ENCODE measurements around the gene NECAP2. TPM values are rescaled to one million over a fixed set of nuclear protein-coding genes. Genes with fewer than 3 reads are reported as not detected.
"Not testable (repeated sequence)": the region's sequence is repeated elsewhere in the genome, so short reads cannot be mapped to it uniquely, and the experiment has no call there.

The NECAP2 gene
- total and polyA plus RNA-seq, 2 donors (not counting 3 experiments of a cell fraction or from before 2014, with no cell fraction given): 101 to 148 TPM

DNA sequence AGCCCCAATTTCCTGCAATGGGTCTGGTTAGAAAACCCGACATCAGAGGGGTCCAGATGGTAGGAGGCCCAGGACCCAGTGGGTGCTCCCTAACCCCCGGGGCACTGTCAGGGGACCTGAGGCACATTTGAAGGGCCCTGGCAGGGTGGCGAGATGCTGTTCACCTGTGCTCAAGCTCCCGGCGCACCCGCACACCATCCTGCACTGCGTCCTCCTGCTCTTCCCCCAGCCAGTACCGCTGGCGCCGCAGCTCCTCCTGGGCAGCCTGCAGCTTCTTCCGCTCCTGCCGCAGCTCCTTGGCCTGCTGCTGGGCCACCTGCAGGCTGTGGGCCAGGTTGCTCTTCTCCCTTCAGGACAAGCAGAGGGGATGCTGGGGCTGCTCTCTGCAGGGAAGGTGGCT is 37.6 kb downstream of the NECAP2 start:
- no peak for FAIRE-seq
- TF ChIP-seq JUN (IDR thresholded peaks at IDR 0.05; ENCODE audit: borderline replicate concordance, insufficient read depth, insufficient read length, low read depth) (no peak), POLR2AphosphoS5 (IDR thresholded peaks at IDR 0.05; ENCODE audit: insufficient read depth, low read depth, low read length) (no peak), MYC (IDR thresholded peaks at IDR 0.05; ENCODE audit: low read depth, low read length) (no peak), FOS (IDR thresholded peaks at IDR 0.05; ENCODE audit: borderline replicate concordance, insufficient read depth, low read length) (no peak), EZH2 (IDR thresholded peaks at IDR 0.05; ENCODE audit: borderline replicate concordance, low read depth, low read length, severe bottlenecking) (no peak)
- TF ChIP-seq, protein P1, sequence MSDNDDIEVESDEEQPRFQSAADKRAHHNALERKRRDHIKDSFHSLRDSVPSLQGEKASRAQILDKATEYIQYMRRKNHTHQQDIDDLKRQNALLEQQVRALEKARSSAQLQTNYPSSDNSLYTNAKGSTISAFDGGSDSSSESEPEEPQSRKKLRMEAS (IDR thresholded peaks at IDR 0.05; ENCODE audit: insufficient read depth, insufficient read length): no peak
- TF ChIP-seq, protein P2, sequence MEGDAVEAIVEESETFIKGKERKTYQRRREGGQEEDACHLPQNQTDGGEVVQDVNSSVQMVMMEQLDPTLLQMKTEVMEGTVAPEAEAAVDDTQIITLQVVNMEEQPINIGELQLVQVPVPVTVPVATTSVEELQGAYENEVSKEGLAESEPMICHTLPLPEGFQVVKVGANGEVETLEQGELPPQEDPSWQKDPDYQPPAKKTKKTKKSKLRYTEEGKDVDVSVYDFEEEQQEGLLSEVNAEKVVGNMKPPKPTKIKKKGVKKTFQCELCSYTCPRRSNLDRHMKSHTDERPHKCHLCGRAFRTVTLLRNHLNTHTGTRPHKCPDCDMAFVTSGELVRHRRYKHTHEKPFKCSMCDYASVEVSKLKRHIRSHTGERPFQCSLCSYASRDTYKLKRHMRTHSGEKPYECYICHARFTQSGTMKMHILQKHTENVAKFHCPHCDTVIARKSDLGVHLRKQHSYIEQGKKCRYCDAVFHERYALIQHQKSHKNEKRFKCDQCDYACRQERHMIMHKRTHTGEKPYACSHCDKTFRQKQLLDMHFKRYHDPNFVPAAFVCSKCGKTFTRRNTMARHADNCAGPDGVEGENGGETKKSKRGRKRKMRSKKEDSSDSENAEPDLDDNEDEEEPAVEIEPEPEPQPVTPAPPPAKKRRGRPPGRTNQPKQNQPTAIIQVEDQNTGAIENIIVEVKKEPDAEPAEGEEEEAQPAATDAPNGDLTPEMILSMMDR (IDR thresholded peaks at IDR 0.05; ENCODE audit: extremely low read depth in 1 of 2, insufficient read depth in 1 of 2, low read depth in 1 of 2, low read length in 2 of 2): no peak

DNA sequence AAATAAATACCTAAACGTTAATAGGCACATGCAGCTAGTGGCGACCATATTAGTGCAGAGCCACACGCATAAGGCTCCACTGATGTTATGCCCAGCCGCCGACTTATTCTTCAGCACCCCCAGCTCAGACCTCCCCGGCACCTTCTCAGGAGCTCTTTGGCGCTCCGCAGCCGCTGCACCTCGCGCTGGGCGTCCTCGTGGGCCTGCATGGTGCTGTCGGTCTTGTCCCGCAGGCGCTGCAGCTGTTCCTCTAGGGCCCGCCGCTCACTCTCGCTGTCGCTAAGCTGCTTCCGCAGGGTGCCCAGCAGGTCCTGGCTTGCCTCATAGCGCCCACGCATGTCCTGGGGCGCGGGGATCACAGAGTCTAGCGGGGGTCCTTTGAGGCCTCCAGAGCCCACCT is 42.6 kb downstream of the NECAP2 start:
- FAIRE-seq; H3K27me3 ChIP-seq (ENCODE audit: control insufficient read depth in 2 of 2, insufficient read depth in 2 of 2, low read length in 2 of 2); BruUV-seq (replicated peaks); H3K79me2 ChIP-seq (ENCODE audit: control insufficient read depth, insufficient read depth, low read length); dilution Hi-C loops (cut with MboI; ENCODE audit: extremely low pct_ligation_motif_present, low sequenced_read_pairs); H3K9ac ChIP-seq (replicated peaks; ENCODE audit: extremely low read depth, insufficient read depth, low read length); H3K4me1 ChIP-seq (ENCODE audit: control insufficient read depth, extremely low read depth, insufficient read depth, low read length); CTCF ChIA-PET; H3K27ac ChIP-seq (ENCODE audit: insufficient read depth, low read depth, low read length); H3K4me2 ChIP-seq (ENCODE audit: insufficient read depth, low read length); H3K4me3 ChIP-seq (replicated peaks in 1 of 3; ENCODE audit: insufficient read depth in 1 of 3, low read depth in 1 of 3, low read length in 3 of 3); POLR2A ChIA-PET; H3K9me3 ChIP-seq (replicated peaks; ENCODE audit: control insufficient read depth, insufficient read depth, low read length); intact Hi-C loops (cut with micrococcal nuclease); H2AFZ ChIP-seq (ENCODE audit: low read depth, low read length); H4K20me1 ChIP-seq (replicated peaks; ENCODE audit: control insufficient read depth, extremely low read depth, insufficient read depth, low read length); DNase-seq (ENCODE audit: low read depth, low spot score); H3K9me1 ChIP-seq (replicated peaks; ENCODE audit: control insufficient read depth, extremely low read depth, insufficient read depth, low read length): not testable (repeated sequence)
- peaks cover 0 to 12% of the 10 kb centered on the region in 2 experiments for H3K36me3 ChIP-seq (ENCODE audit: control insufficient read depth in 2 of 2, extremely low read depth in 1 of 2, insufficient read depth in 2 of 2, low read length in 2 of 2)

More for the DNA sequence above, 37.6 kb downstream of the NECAP2 start:
- H3K9ac ChIP-seq (replicated peaks; ENCODE audit: extremely low read depth, insufficient read depth, low read length): no peak overlapping the region
- H3K9me1 ChIP-seq (replicated peaks; ENCODE audit: control insufficient read depth, extremely low read depth, insufficient read depth, low read length): no peaks in the 10 kb centered on the region
- no peak overlapping the region for H3K27ac ChIP-seq (ENCODE audit: insufficient read depth, low read depth, low read length)
- dilution Hi-C loops (cut with MboI; ENCODE audit: extremely low pct_ligation_motif_present, low sequenced_read_pairs) (no loop called here), intact Hi-C loops (cut with micrococcal nuclease) (no loop called here)
- peaks cover 0 to 14% of the 10 kb centered on the region in 2 experiments for H3K36me3 ChIP-seq (ENCODE audit: control insufficient read depth in 2 of 2, extremely low read depth in 1 of 2, insufficient read depth in 2 of 2, low read length in 2 of 2)
- no peak overlapping the region for H3K4me2 ChIP-seq (ENCODE audit: insufficient read depth, low read length)
- H3K9me3 ChIP-seq (replicated peaks; ENCODE audit: control insufficient read depth, insufficient read depth, low read length): no peaks in the 10 kb centered on the region
- H4K20me1 ChIP-seq (replicated peaks; ENCODE audit: control insufficient read depth, extremely low read depth, insufficient read depth, low read length): no peaks in the 10 kb centered on the region
- no peaks in the 10 kb centered on the region for H3K27me3 ChIP-seq (ENCODE audit: control insufficient read depth in 2 of 2, insufficient read depth in 2 of 2, low read length in 2 of 2)
- no peaks in the 10 kb centered on the region for H3K4me1 ChIP-seq (ENCODE audit: control insufficient read depth, extremely low read depth, insufficient read depth, low read length)
- no peaks in the 10 kb centered on the region for H3K79me2 ChIP-seq (ENCODE audit: control insufficient read depth, insufficient read depth, low read length)
- no TSS peak for BruUV-seq (replicated peaks)
- CTCF ChIA-PET: interaction anchor here (1.0 to 1.6 kb wide), 3 partner anchors 10 to 38 kb away, joined by 3 to 4 read pairs (median 3); partner anchors contain the start of gene NECAP2
- no peak overlapping the region for H2AFZ ChIP-seq (ENCODE audit: low read depth, low read length)
- POLR2A ChIA-PET: no interaction called here
- DNase-seq (ENCODE audit: low read depth, low spot score): no peak
- H3K4me3 ChIP-seq (replicated peaks in 1 of 3; ENCODE audit: insufficient read depth in 1 of 3, low read depth in 1 of 3, low read length in 3 of 3): no peak overlapping the region

DNA sequence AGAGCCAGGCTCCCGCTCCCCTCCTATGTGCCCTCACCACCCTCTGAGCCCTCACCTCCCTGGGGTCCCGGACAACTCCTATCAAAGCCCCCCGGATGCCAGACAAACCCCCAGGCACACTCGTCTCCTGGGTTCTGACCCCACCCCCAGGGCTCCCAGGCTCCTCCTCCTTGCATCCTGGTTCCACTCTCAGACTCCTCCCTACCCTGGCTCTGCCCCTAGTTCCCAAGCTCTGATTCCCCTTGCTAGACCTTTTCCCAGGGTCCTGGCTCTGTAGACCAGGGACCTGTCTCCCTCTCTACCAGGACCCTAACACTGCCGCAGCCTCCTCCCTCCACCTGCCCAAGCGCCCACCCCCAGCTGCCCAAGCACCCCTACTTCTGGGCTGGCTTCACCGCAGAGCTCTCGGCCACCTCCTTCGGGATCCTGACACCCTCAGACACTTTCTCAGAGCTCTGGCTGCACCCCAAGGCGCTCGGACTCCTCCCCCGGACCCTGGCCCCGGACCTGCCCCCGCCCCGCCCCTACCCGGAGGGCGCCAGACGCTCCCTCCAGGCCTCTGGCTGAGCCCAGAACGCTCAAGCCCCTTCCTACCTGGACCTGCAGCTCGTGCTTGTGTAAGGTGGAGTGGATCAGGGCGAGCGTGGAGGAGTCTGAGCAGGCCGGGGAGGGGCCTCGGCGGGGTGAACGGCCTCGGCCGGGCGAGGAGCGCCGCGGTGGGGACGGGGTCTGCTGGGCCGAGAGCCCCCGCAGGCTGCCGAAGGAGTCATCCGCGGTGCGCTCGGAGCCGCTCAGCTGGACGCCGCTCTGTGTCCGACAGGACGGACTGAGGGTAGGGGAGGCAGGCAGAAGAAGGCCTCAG is 43.3 kb downstream of the NECAP2 start:
- DNase-seq (ENCODE audit: low read depth, low spot score); CTCF ChIA-PET; H2AFZ ChIP-seq (ENCODE audit: low read depth, low read length); H3K79me2 ChIP-seq (ENCODE audit: control insufficient read depth, insufficient read depth, low read length); H3K27me3 ChIP-seq (ENCODE audit: control insufficient read depth in 2 of 2, insufficient read depth in 2 of 2, low read length in 2 of 2); H4K20me1 ChIP-seq (replicated peaks; ENCODE audit: control insufficient read depth, extremely low read depth, insufficient read depth, low read length); H3K4me2 ChIP-seq (ENCODE audit: insufficient read depth, low read length); H3K9me1 ChIP-seq (replicated peaks; ENCODE audit: control insufficient read depth, extremely low read depth, insufficient read depth, low read length); H3K4me1 ChIP-seq (ENCODE audit: control insufficient read depth, extremely low read depth, insufficient read depth, low read length); H3K27ac ChIP-seq (ENCODE audit: insufficient read depth, low read depth, low read length); H3K4me3 ChIP-seq (replicated peaks in 1 of 3; ENCODE audit: insufficient read depth in 1 of 3, low read depth in 1 of 3, low read length in 3 of 3); FAIRE-seq; H3K9ac ChIP-seq (replicated peaks; ENCODE audit: extremely low read depth, insufficient read depth, low read length); POLR2A ChIA-PET; dilution Hi-C loops (cut with MboI; ENCODE audit: extremely low pct_ligation_motif_present, low sequenced_read_pairs); BruUV-seq (replicated peaks); H3K9me3 ChIP-seq (replicated peaks; ENCODE audit: control insufficient read depth, insufficient read depth, low read length); intact Hi-C loops (cut with micrococcal nuclease): not testable (repeated sequence)
- peaks cover 0 to 12% of the 10 kb centered on the region in 2 experiments for H3K36me3 ChIP-seq (ENCODE audit: control insufficient read depth in 2 of 2, extremely low read depth in 1 of 2, insufficient read depth in 2 of 2, low read length in 2 of 2)
